Measurements from ENCODE around the gene MRTFB. TPM values are rescaled to one million over a fixed set of nuclear protein-coding genes. Genes with fewer than 3 reads are reported as not detected.

Gene MRTFB
- total and polyA plus RNA-seq, 12 donors, result 4.1 to 41.8 (median 32.5) TPM

DNA sequence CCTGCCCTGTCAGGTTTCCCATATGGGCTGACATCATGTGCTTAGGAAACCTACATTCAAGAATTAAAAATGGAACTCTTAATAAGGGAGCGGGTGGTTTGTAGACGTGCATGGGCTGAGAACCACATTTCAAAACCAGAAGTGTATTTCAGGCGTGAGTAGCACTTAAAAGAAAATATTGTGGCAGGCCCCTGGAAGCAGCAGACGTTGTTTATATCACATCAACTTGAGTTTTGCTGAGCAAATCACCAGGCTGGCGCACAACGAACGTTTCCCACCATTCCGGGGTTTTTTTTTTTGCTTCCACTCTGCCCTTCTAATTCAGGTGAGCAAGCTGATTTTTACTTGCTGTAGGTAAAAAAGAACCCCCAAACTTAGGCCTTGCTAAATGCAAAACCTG, 220.2 kb downstream of the MRTFB start:
- ATAC-seq, result no peak
- no peak for DNase-seq
- H3K4me1 ChIP-seq, result peaks cover 0 to 17% (median 6%) of the 10 kb centered on the region in 9 donors
- intact Hi-C loops (cut with DNase I), result no loop called here
- H3K9me3 ChIP-seq, result peaks cover 0 to 18% (median 8%) of the 10 kb centered on the region in 11 donors
- H3K4me3 ChIP-seq, result no peak overlapping the region
- 78 to 82% methylated on average over 8 of the region's 8 CpGs for WGBS, 2 donors
- TF ChIP-seq, protein P1, sequence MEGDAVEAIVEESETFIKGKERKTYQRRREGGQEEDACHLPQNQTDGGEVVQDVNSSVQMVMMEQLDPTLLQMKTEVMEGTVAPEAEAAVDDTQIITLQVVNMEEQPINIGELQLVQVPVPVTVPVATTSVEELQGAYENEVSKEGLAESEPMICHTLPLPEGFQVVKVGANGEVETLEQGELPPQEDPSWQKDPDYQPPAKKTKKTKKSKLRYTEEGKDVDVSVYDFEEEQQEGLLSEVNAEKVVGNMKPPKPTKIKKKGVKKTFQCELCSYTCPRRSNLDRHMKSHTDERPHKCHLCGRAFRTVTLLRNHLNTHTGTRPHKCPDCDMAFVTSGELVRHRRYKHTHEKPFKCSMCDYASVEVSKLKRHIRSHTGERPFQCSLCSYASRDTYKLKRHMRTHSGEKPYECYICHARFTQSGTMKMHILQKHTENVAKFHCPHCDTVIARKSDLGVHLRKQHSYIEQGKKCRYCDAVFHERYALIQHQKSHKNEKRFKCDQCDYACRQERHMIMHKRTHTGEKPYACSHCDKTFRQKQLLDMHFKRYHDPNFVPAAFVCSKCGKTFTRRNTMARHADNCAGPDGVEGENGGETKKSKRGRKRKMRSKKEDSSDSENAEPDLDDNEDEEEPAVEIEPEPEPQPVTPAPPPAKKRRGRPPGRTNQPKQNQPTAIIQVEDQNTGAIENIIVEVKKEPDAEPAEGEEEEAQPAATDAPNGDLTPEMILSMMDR (IDR thresholded peaks at IDR 0.05), result no peak
- no peaks in the 10 kb centered on the region for H3K27me3 ChIP-seq
- H3K27ac ChIP-seq, result no peak overlapping the region
- no peaks in the 10 kb centered on the region for H3K36me3 ChIP-seq

DNA sequence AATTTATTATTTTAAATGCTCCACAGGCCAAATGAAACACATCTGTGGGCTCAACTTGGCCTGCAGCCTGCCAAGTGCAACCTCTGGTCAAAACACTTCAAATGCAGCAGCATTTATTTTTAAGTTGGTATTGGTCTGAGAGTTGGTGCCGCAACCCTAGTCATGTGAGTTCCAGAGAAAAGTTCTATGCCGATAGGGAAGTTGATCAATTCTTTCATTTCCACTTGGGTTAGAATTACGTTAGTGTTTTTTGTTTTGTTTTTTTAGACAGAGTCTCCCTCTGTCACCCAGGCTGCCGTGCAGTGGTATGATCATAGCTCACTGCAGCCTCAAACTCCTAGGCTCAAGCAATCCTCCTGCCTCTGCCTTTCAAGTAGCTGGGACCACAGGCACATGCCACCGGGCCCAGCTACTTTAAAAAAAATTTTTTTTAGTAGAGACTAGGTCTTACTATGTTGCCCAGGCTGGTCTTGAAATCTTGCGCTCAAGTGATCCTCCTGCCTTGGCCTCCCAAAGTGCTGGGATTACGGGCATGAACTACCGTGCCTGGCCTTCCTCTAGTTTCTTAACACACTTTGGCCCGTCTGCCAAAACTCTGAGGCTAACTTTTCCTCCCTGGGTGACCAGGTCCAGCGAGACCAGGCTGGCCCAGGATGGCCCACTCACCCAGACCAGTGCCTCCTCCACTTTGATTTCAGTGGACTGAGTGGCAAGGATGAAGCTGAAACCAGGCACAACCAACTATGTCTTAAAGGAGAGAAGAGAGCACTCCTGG, 221.1 kb downstream of the MRTFB start:
- DNase-seq (no peak), ATAC-seq (peak in 2 of 8 donors; percentile 15 to 19)
- Histone ChIP-seq H3K27ac (peak overlapping the region in 1 of 10 donors; percentile 12), H3K27me3 (no peaks in the 10 kb centered on the region), H3K36me3 (no peaks in the 10 kb centered on the region), H3K4me1 (peaks cover 0 to 10% (median 0%) of the 10 kb centered on the region in 9 donors), H3K9me3 (peaks cover 0 to 18% (median 8%) of the 10 kb centered on the region in 11 donors), H3K4me3 (no peak overlapping the region)
- intact Hi-C loops (cut with DNase I), result no loop called here
- TF ChIP-seq, protein P1 (IDR thresholded peaks at IDR 0.05), result no peak
- 80 to 88% methylated on average over 10 of the region's 10 CpGs for WGBS, 2 donors

DNA sequence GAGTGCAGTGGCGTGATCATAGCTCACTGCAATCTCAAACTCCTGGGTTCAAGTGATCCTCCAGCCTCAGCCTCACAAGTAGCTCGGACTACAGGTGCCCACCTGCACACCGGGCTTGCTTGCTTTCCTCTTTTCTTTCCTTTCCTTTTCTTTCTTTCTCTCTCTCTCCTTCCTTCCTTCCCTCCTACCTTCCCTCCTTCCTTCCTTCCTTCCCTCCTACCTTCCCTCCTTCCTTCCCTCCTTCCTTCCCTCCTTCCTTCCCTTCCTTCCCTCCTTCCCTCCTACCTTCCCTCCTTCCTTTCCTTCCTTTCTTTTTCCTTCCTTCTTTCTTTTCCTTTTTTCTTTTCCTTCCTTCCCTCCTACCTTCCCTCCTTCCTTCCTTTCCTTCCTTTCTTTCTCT, 225.5 kb downstream of the MRTFB start:
- 92 to 98% methylated on average over 3 of the region's 3 CpGs for WGBS, 2 donors
- H3K27me3 ChIP-seq, result peaks cover 0 to 12% (median 0%) of the 10 kb centered on the region in 7 donors
- DNase-seq (no peak), ATAC-seq (no peak)
- H3K9me3 ChIP-seq, result no peaks in the 10 kb centered on the region
- intact Hi-C loops (cut with DNase I), result no loop called here
- peaks cover 0 to 13% (median 6%) of the 10 kb centered on the region in 9 donors for H3K4me1 ChIP-seq
- H3K36me3 ChIP-seq, result no peaks in the 10 kb centered on the region
- H3K27ac ChIP-seq, result no peak overlapping the region
- TF ChIP-seq, protein P1 (IDR thresholded peaks at IDR 0.05), result no peak
- H3K4me3 ChIP-seq, result no peak overlapping the region

DNA sequence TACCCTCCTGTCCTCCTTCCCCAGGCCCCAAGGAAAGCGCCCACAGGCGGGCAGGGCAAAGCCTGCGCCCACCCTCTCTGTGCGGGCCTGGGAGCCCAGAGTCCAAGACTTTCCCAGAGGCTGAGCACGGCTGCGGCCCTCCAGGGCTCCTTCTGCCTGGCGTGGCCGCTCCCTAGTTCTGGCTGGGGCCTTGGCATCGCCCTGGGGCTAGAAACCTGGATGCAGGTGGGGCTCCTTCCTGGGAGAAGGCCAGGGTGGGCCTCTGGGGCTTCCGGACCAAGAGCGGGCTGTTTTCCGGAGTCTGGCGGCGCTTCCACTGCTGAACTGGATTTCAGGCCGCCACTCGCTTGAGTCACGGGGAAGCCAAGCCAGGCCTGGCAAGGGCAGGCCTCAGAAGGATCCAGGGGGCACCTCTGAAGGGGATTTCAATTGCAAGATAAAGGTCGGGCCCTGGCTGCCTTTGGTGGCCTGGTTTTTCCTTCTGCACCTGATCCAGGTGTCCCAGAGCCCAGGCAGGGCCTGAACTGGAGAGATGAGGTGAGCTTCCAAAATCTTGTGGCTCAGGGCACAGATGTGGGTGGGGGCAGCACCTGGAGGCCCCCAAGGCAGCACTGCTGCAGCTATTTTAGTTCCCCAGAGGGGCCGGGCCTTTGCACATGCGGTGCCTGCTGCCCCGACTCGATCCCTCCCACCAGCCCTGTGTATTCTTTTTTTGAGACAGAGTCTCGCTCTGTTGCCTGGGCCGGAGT, 227.4 kb downstream of the MRTFB start:
- TF ChIP-seq, protein P1 (IDR thresholded peaks at IDR 0.05), result no peak
- Histone ChIP-seq H3K4me1 (peaks cover 0 to 15% (median 7%) of the 10 kb centered on the region in 9 donors), H3K9me3 (no peaks in the 10 kb centered on the region), H3K27ac (no peak overlapping the region), H3K36me3 (no peaks in the 10 kb centered on the region), H3K4me3 (no peak overlapping the region), H3K27me3 (peaks cover 0 to 28% (median 0%) of the 10 kb centered on the region in 7 donors)
- no peak for ATAC-seq
- no peak for DNase-seq
- intact Hi-C loops (cut with DNase I), result no loop called here
- 95% methylated on average over 24 of the region's 24 CpGs for WGBS, 2 donors
